Heart left ventricle (tissue), 16 donors: ENCODE results near the gene ACTR1A. TPM values are rescaled to one million over a fixed set of nuclear protein-coding genes. Genes with fewer than 3 reads are reported as not detected.

Experiments used
- ATAC-seq, 4 donors: fragments of 200-7000 bp; cut with Tn5 transposase; one replicate each; pipeline ENCODE4 v1.9.1; 2020 to 2022; ENCODE audit warnings: moderate library complexity in 4 of 4, mild to moderate bottlenecking in 3 of 4, moderate number of reproducible peaks in 1 of 4
- DNase-seq, 5 donors: peaks; one replicate each; pipeline ENCODE4 v3.0.0-alpha.2; 2020
- H3K27ac ChIP-seq, 12 donors: fragments of 200-600 bp; sonication (generic) in 4 of 12; one replicate each; pipeline versions ENCODE4 v1.5.0 to v1.8.0; 2016 to 2022; ENCODE audit warnings: mild to moderate bottlenecking in 2 of 12
- H3K27me3 ChIP-seq, 9 donors: fragments of 200-600 bp; sonication (generic) in 2 of 9; one replicate each; pipeline versions ENCODE4 v1.5.1 to v1.8.0; 2016 to 2022; ENCODE audit warnings: mild to moderate bottlenecking in 3 of 9
- H3K36me3 ChIP-seq, 9 donors: fragments of 200-600 bp; sonication (generic) in 2 of 9; one replicate each; pipeline versions ENCODE4 v1.5.0 to v1.8.0; 2018 to 2022; ENCODE audit warnings: mild to moderate bottlenecking in 2 of 9
- H3K4me1 ChIP-seq, 12 donors: fragments of 200-600 bp; sonication (generic) in 4 of 12; one replicate each; pipeline versions ENCODE4 v1.5.0 to v1.8.0; 2016 to 2022; ENCODE audit warnings: mild to moderate bottlenecking in 3 of 12
- H3K4me3 ChIP-seq, 12 donors: fragments of 200-600 bp; sonication (generic) in 4 of 12; one replicate each; pipeline versions ENCODE4 v1.5.0 to v1.8.0; 2017 to 2022; ENCODE audit warnings: mild to moderate bottlenecking in 9 of 12, moderate library complexity in 4 of 12
- H3K9me3 ChIP-seq, 12 donors: fragments of 200-600 bp; sonication (generic) in 4 of 12; one replicate each; pipeline versions ENCODE4 v1.5.0 to v1.8.0; 2016 to 2022; ENCODE audit warnings: mild to moderate bottlenecking in 1 of 12
- POLR2A ChIP-seq, 2 donors: fragments of 450-650 bp; IDR thresholded peaks; one replicate each; pipeline ENCODE4 v1.6.1; 2017; ENCODE audit warnings: antibody characterized with exemption in 2 of 2, mild to moderate bottlenecking in 2 of 2, moderate library complexity in 2 of 2
- WGBS, 4 donors: extraction: QIAGEN DNeasy Blood & Tissue Kit in 2 of 4; methylation state at CpG; one replicate each; pipeline versions ENCODE4 v1.1.5 to v1.1.7; 2013 to 2018; 5-methylcytosine and 5-hydroxymethylcytosine counted together
- intact Hi-C, 10 donors: fragments of 100-400 bp; cut with DNase I; formaldehyde crosslinking; loops; one replicate each; pipeline versions ENCODE4 v1.11.1 to v1.14.2; 2022
- polyA plus RNA-seq, 2 donors: library from polyadenylated mRNA; stranded (reverse); fragments of 200-250 nt; gene quantifications; one replicate each; pipeline ENCODE4 v1.2.3, GENCODE V29; 2013
- total RNA-seq, 9 donors: library from RNA; depleted of rRNA in 2 of 9; stranded (reverse); fragments of >200 nt in 2 of 9; fragmentation: NEBNext Ultra II Directional in 3 of 9; extraction: Animal tissue kit (Norgen Biotek cat#: 25700) in 3 of 9; gene quantifications; one replicate each; pipeline versions ENCODE4 v1.1.0 to v1.2.4, GENCODE V29; 2016 to 2023
- TF ChIP-seq, protein P1 (sequence below), 12 donors: fragments of 200-600 bp; sonication (generic) in 4 of 12; IDR thresholded peaks; one replicate each; pipeline versions ENCODE4 v1.5.0 to v1.8.0; 2018 to 2022; ENCODE audit warnings: antibody characterized with exemption in 12 of 12, mild to moderate bottlenecking in 5 of 12
- donor health status: ischemic (EF 13 %, LVEDD 7.1; RV severe dilation, severe dysfunction).
- donor health status: healthy with polysubstance abuse.
- donor health status: DM: no; HTN: yes; CAD: no.
- donor health status: DM: no; HTN: no; CAD: no.
- donor health status: ischemic (EF 25% LVEDD 6.9; RV normal size, moderate dysfunction).
- donor health status: ischemic (EF 25% LVEDD 5.7; RV mildly dilated, moderate dysfunction).
- donor health status: healthy.
- donor health status: DM: yes; HTN: yes; CAD: no.
- donor health status: ischemic (EF 35%, LVEDD 5.7; RV mildly dilated, moderate dysfunction).
- donor health status: nonischemic (EF 11% LVEDD 7.7; RV severe dilation, severe dysfunction).
- donor health status: DM: yes; HTN: yes; CAD: no.
- donor health status: PGD.
- donor health status: ischemic (EF 29% LVEDD 5.4; RV normal size, mild dysfunction).
- donor health status: nonischemic (EF 23%, LVEDD 6.1; RV moderate dilation, normal function).

The ACTR1A gene
- total and polyA plus RNA-seq, 11 donors = 100 to 175 (median 119) TPM

DNA sequence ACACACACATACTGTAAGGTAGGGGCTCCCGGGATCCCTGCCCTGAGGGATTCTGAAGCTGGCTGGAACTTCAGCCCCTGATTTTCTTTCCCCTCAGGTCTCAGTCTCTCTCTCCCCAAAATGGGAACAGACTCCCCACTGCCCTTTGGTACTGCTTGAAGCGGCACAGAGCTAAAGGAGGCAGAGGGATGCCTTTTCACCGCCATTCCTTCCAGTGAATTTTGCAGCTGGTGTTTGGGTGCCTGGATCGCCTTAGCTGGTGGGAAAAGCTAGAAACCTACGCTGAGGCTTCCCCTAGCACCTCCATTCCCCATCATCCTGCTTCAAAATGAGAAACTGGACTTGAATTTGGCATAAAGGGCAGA lies 67.4 kb downstream of the ACTR1A start:
- peak overlapping the region in 4 of 12 donors; percentile 6 to 89 (median 33) for H3K27ac ChIP-seq
- ATAC-seq (no peak), DNase-seq (no peak)
- no peaks in the 10 kb centered on the region for H3K9me3 ChIP-seq
- H3K27me3 ChIP-seq = peaks cover 0 to 12% (median 0%) of the 10 kb centered on the region in 9 donors
- WGBS, 4 donors = 29 to 45% (median 35%) methylated on average over 5 of the region's 5 CpGs
- intact Hi-C loops = no loop called here
- TF ChIP-seq, protein P1, sequence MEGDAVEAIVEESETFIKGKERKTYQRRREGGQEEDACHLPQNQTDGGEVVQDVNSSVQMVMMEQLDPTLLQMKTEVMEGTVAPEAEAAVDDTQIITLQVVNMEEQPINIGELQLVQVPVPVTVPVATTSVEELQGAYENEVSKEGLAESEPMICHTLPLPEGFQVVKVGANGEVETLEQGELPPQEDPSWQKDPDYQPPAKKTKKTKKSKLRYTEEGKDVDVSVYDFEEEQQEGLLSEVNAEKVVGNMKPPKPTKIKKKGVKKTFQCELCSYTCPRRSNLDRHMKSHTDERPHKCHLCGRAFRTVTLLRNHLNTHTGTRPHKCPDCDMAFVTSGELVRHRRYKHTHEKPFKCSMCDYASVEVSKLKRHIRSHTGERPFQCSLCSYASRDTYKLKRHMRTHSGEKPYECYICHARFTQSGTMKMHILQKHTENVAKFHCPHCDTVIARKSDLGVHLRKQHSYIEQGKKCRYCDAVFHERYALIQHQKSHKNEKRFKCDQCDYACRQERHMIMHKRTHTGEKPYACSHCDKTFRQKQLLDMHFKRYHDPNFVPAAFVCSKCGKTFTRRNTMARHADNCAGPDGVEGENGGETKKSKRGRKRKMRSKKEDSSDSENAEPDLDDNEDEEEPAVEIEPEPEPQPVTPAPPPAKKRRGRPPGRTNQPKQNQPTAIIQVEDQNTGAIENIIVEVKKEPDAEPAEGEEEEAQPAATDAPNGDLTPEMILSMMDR (IDR thresholded peaks at IDR 0.05) = no peak
- no peak for TF ChIP-seq POLR2A (IDR thresholded peaks at IDR 0.05)
- H3K36me3 ChIP-seq = no peaks in the 10 kb centered on the region
- H3K4me3 ChIP-seq = peak overlapping the region in 5 of 12 donors; percentile 0 to 57 (median 37)
- peaks cover 0 to 64% (median 12%) of the 10 kb centered on the region in 12 donors for H3K4me1 ChIP-seq

DNA sequence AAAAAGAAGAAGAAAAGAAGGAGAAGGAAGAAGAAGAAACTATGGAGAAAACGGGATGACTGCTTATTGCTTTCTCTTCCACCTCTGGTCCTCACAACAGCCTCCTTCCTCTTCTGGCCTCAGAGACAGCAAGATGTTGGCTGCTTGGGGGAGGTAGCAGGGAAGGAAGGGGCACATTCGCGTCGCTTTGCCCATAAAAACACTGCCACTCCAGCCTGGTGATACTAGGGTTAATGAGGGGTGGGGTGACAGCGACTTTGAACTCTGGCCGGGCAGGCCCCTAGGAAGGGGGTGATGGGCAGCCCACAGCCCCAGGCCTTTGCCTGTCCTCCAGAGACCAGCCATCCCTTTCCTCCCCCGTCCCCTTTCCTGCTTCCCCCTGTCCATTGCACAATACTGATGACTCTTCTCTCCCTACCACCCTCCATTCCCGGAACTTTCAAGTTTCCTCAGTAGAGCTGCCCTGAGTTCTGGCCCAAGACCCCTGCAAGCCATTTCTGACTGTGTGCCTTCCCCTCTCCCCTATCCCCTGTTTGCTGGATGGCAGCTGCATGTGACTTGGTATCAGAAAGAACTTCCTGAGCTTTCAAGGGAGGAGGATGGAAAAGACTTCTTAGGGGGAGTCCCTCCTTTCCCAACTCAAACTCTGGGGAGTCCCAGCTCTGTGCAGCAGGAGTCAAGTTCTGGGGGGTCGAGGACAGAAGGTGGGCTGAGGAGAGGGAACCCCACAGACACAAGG lies 67.9 kb downstream of the ACTR1A start:
- peak in 1 of 4 donors; percentile 30 for ATAC-seq

DNA sequence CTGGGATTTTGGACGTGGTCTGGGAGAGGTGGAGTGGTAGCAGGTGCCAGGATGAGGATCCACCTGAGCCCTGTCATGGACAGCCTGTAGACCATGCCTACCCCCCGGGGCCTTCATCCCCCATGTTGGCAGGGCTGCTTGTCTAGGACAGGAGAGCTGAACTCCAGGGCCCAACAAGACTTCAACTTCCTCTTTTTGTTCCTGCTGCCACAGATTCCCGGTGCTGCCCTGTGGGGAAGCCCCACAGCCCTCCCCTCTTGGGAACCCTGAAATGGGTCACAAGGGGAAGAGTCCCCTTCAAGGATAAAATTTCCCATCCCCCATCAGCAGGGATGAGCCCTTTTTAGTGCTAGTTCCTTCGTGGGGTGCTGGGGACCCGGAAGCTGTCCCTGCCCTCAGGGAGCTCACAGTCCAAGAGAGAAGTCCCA lies 68.9 kb downstream of the ACTR1A start:
- ATAC-seq = no peak
- 53 to 60% (median 54%) methylated on average over 5 of the region's 5 CpGs for WGBS, 4 donors
- no peak for TF ChIP-seq POLR2A (IDR thresholded peaks at IDR 0.05)
- TF ChIP-seq, protein P1 (IDR thresholded peaks at IDR 0.05) = no peak
- peaks cover 0 to 12% (median 0%) of the 10 kb centered on the region in 9 donors for H3K27me3 ChIP-seq
- peak overlapping the region in 1 of 12 donors; percentile 89 for H3K27ac ChIP-seq
- intact Hi-C loops = loop anchor here in 1 of 10 donors (2.0 kb wide), 1 partner anchor 69 kb away; the partner anchor contains the start of genes ACTR1A and SUFU
- H3K4me3 ChIP-seq = peak overlapping the region in 1 of 12 donors; percentile 96
- DNase-seq = no peak
- peaks cover 0 to 64% (median 12%) of the 10 kb centered on the region in 12 donors for H3K4me1 ChIP-seq
- no peaks in the 10 kb centered on the region for H3K9me3 ChIP-seq
- no peaks in the 10 kb centered on the region for H3K36me3 ChIP-seq

More for the DNA sequence above, 67.9 kb downstream of the ACTR1A start:
- H3K4me1 ChIP-seq = peaks cover 0 to 64% (median 12%) of the 10 kb centered on the region in 12 donors
- no peak for DNase-seq
- WGBS, 4 donors = 18 to 28% (median 26%) methylated on average over 9 of the region's 9 CpGs
- H3K27ac ChIP-seq = peak overlapping the region in 4 of 12 donors; percentile 6 to 89 (median 33)
- H3K4me3 ChIP-seq = peak overlapping the region in 1 of 12 donors; percentile 57
- peaks cover 0 to 12% (median 0%) of the 10 kb centered on the region in 9 donors for H3K27me3 ChIP-seq
- no peaks in the 10 kb centered on the region for H3K9me3 ChIP-seq
- no peaks in the 10 kb centered on the region for H3K36me3 ChIP-seq
- intact Hi-C loops = no loop called here
- no peak for TF ChIP-seq POLR2A (IDR thresholded peaks at IDR 0.05)
- TF ChIP-seq, protein P1 (IDR thresholded peaks at IDR 0.05) = no peak
